ENCODE measurements around the gene HOXD13.

DNA sequence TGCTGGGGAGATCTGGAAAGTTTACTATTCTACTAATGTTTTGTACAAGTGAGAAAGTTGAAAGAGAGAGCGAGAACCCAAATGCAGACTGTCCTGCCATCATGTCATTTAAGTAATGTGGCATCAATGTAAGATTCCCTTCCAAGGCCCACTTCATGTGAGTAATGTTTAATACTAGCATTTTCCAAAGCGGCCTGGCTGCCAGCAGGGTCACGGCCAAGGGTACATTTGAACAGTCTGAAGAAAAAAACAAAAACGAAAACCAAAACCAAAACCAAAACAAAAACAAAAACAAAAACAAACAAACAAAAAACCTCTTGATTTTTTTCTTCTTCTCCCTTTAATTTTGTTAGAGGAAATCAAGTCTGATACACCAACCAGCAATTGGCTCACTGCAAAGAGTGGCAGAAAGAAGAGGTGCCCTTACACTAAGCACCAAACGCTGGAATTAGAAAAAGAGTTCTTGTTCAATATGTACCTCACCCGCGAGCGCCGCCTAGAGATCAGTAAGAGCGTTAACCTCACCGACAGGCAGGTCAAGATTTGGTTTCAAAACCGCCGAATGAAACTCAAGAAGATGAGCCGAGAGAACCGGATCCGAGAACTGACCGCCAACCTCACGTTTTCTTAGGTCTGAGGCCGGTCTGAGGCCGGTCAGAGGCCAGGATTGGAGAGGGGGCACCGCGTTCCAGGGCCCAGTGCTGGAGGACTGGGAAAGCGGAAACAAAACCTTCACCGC is 26.2 kb downstream of the HOXD13 start:
- TF ChIP-seq, protein P1, sequence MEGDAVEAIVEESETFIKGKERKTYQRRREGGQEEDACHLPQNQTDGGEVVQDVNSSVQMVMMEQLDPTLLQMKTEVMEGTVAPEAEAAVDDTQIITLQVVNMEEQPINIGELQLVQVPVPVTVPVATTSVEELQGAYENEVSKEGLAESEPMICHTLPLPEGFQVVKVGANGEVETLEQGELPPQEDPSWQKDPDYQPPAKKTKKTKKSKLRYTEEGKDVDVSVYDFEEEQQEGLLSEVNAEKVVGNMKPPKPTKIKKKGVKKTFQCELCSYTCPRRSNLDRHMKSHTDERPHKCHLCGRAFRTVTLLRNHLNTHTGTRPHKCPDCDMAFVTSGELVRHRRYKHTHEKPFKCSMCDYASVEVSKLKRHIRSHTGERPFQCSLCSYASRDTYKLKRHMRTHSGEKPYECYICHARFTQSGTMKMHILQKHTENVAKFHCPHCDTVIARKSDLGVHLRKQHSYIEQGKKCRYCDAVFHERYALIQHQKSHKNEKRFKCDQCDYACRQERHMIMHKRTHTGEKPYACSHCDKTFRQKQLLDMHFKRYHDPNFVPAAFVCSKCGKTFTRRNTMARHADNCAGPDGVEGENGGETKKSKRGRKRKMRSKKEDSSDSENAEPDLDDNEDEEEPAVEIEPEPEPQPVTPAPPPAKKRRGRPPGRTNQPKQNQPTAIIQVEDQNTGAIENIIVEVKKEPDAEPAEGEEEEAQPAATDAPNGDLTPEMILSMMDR (conservative IDR thresholded peaks at IDR 0.05; ENCODE audit: low read depth, low read length) = peak; percentile 89
- TF ChIP-seq EZH2 (IDR thresholded peaks at IDR 0.05; ENCODE audit: borderline replicate concordance, low read depth, low read length, poor library complexity, severe bottlenecking) = no peak
